Peyer's patch (tissue), 4 donors: ENCODE data around the gene DDX10.

Experiments used
- CTCF ChIP-seq, 6 experiments: fragments of 450-650 bp in 4 of 6; fragments of 200-600 bp in 2 of 6; sonication (generic) in 1 of 6; IDR thresholded peaks; one replicate each; pipeline ENCODE4 v1.5.1; 2017 to 2019; ENCODE audit warnings: antibody characterized with exemption in 6 of 6, mild to moderate bottlenecking in 3 of 6, moderate library complexity in 1 of 6
- POLR2A ChIP-seq, 2 donors: fragments of 450-650 bp; IDR thresholded peaks; one replicate each; pipeline ENCODE4 v1.5.1; 2017; ENCODE audit warnings: antibody characterized with exemption in 2 of 2, mild to moderate bottlenecking in 2 of 2, moderate library complexity in 2 of 2

GRCh38 chr11:108947654-108948570 lies 283.0 kb downstream of the DDX10 start:
- TF ChIP-seq CTCF (IDR thresholded peaks at IDR 0.05), result no peak
- TF ChIP-seq POLR2A (IDR thresholded peaks at IDR 0.05), result no peak
